Upper lobe of right lung (tissue), 1 donor: Measurements from ENCODE around the gene TPST1. TPM values are rescaled to one million over a fixed set of nuclear protein-coding genes. Genes with fewer than 3 reads are reported as not detected.

Experiments
- ATAC-seq: fragments of 200-7000 bp; cut with Tn5 transposase; one replicate; pipeline ENCODE4 v1.9.1; 2020; ENCODE audit warnings: mild to moderate bottlenecking, moderate library complexity
- DNase-seq: peaks from one replicate; pipeline ENCODE4 v3.0.0-alpha.2; 2020
- H3K27ac ChIP-seq: fragments of 200-600 bp; one replicate; pipeline ENCODE4 v1.8.0; 2022
- H3K27me3 ChIP-seq: fragments of 200-600 bp; one replicate; pipeline ENCODE4 v1.8.0; 2022; ENCODE audit warnings: mild to moderate bottlenecking
- H3K36me3 ChIP-seq: fragments of 200-600 bp; one replicate; pipeline ENCODE4 v1.8.0; 2022
- H3K4me1 ChIP-seq: fragments of 200-600 bp; one replicate; pipeline ENCODE4 v1.8.0; 2022
- H3K4me3 ChIP-seq: fragments of 200-600 bp; one replicate; pipeline ENCODE4 v1.8.0; 2022; ENCODE audit warnings: mild to moderate bottlenecking
- H3K9me3 ChIP-seq: fragments of 200-600 bp; one replicate; pipeline ENCODE4 v1.8.0; 2022
- intact Hi-C: fragments of 100-400 bp; cut with DNase I; formaldehyde crosslinking; loops from one replicate; pipeline ENCODE4 v1.11.0; 2022
- total RNA-seq: library from RNA; stranded (reverse); fragmentation: NEBNext Ultra II Directional; extraction: Animal tissue kit (Norgen Biotek cat#: 25700); gene quantifications from one replicate; pipeline ENCODE4 v1.2.1, GENCODE V29; 2021
- TF ChIP-seq, protein P1 (sequence below): fragments of 200-600 bp; IDR thresholded peaks from one replicate; pipeline ENCODE4 v1.8.0; 2022; ENCODE audit warnings: antibody characterized with exemption
- donor health status: DM: no; HTN: yes; CAD: no; lungs with severe emphysema.

TPST1 gene
- total RNA-seq, 1 donor from 2014 or later, result 20.1 TPM

DNA sequence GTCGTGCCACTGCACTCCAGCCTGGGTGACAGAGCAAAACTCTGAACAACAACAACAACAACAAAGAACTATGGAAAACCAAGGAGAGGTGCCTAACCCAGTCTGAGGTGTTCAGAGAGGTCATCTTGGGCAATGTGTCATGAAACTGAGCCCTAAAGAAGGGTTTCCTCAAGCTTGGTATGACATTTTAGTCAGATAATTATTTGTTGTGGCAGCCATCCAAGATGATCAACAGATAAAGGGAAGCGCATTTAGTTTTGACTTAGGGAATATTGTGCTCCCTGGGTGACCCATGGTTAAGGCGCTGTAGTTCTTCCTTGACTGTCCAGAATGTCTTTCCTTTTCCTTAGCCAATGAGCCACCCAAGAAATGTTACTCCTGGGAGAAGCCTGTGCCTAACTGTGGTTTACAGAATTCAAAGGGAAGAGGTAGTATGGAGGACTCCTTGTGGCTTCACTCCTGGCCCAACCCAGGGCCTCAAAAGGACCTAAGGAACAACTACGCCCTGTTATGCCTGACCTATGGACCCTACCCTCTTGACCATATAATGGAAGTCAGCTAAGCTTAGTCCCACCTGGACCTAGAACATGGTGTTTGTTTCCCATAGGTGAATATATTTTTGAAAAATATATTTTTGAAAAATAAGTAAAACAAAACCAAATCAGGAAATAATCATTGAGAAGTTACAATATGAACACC, 42.4 kb downstream of the TPST1 start:
- TF ChIP-seq, protein P1, sequence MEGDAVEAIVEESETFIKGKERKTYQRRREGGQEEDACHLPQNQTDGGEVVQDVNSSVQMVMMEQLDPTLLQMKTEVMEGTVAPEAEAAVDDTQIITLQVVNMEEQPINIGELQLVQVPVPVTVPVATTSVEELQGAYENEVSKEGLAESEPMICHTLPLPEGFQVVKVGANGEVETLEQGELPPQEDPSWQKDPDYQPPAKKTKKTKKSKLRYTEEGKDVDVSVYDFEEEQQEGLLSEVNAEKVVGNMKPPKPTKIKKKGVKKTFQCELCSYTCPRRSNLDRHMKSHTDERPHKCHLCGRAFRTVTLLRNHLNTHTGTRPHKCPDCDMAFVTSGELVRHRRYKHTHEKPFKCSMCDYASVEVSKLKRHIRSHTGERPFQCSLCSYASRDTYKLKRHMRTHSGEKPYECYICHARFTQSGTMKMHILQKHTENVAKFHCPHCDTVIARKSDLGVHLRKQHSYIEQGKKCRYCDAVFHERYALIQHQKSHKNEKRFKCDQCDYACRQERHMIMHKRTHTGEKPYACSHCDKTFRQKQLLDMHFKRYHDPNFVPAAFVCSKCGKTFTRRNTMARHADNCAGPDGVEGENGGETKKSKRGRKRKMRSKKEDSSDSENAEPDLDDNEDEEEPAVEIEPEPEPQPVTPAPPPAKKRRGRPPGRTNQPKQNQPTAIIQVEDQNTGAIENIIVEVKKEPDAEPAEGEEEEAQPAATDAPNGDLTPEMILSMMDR, result no peak
- Histone ChIP-seq H3K9me3 (no peaks in the 10 kb centered on the region), H3K36me3 (no peaks in the 10 kb centered on the region), H3K27me3 (no peaks in the 10 kb centered on the region), H3K4me1 (no peaks in the 10 kb centered on the region), H3K27ac (no peak overlapping the region), H3K4me3 (no peak overlapping the region)
- DNase-seq, result no peak
- intact Hi-C loops, result no loop called here
- ATAC-seq, result no peak

DNA sequence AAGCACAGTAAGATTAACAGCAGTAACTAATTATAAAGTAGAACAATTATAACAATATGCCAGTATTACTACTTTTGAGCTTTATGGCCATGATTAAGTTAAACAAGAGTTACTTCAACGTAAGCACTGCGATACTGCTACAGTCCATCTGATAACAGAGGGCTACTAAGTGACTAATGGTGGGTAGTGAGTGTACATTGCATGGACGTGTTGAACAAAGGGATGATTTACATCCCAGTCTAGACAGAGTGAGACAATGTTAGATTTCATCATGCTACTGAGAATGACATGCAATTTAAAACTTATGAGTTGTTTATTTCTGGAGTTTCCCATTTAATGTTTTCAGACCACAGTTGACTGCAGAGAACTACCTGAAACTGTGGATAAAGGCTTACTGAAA, 45.6 kb downstream of the TPST1 start:
- DNase-seq (no peak), ATAC-seq (no peak)
- no peak overlapping the region for H3K27ac ChIP-seq
- TF ChIP-seq, protein P1, result no peak
- no peaks in the 10 kb centered on the region for H3K9me3 ChIP-seq
- no peaks in the 10 kb centered on the region for H3K27me3 ChIP-seq
- H3K4me3 ChIP-seq, result no peak overlapping the region
- H3K4me1 ChIP-seq, result no peaks in the 10 kb centered on the region
- no peaks in the 10 kb centered on the region for H3K36me3 ChIP-seq
- intact Hi-C loops, result no loop called here

DNA sequence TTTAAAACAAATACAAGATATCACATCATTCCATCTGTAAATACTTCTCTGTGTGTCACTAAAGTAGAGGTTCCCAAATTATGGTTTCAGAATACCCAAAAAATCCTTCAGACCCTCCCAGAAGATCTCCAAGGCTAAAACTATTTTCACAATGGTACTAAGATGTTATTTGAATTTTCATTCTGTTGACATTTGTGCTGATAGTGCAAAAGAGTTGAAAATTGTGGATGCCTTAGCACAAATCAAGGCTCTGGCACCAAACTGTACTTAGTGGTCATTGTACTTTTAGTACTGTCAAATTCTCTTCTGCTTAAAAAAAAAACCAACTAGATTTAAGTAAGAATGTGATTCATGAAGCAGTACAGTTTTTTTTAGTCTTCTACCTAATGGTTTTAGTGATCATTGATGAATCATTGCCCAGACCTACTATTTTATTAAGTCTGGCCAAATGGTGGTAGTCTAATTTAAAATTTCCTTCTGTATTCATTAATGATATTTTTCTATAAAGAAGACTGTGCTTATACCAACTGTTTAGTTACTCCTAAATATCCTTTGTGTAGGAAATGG, 50.5 kb downstream of the TPST1 start:
- intact Hi-C loops, result no loop called here
- Histone ChIP-seq H3K9me3 (no peaks in the 10 kb centered on the region), H3K4me3 (no peak overlapping the region), H3K27me3 (no peaks in the 10 kb centered on the region), H3K36me3 (no peaks in the 10 kb centered on the region), H3K4me1 (no peaks in the 10 kb centered on the region), H3K27ac (no peak overlapping the region)
- ATAC-seq, result no peak
- DNase-seq, result no peak
- TF ChIP-seq, protein P1, result no peak

DNA sequence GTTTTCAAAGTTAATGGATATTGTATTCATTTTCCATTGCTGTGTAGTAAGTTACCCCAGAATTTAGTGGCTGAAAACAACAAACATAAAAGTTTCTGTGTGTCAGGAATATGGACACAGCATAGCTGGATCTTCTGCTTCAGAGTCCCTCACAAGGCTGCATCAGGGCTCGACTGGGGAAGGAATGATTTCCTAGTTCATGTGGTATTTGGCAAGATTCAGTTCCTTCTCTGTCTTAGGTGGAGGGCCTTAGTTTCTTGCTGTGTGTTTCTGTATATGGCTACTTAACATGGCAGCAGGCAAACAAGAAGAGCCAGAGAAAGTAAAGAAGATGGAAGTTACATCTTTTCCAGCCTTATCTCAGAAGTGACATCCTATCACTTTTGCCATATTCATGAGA, 51.1 kb downstream of the TPST1 start:
- Histone ChIP-seq H3K36me3 (no peaks in the 10 kb centered on the region), H3K4me1 (no peaks in the 10 kb centered on the region), H3K27me3 (no peaks in the 10 kb centered on the region), H3K27ac (no peak overlapping the region), H3K4me3 (no peak overlapping the region), H3K9me3 (no peaks in the 10 kb centered on the region)
- DNase-seq (no peak), ATAC-seq (peak; percentile 45)
- TF ChIP-seq, protein P1, result no peak
- intact Hi-C loops, result no loop called here

DNA sequence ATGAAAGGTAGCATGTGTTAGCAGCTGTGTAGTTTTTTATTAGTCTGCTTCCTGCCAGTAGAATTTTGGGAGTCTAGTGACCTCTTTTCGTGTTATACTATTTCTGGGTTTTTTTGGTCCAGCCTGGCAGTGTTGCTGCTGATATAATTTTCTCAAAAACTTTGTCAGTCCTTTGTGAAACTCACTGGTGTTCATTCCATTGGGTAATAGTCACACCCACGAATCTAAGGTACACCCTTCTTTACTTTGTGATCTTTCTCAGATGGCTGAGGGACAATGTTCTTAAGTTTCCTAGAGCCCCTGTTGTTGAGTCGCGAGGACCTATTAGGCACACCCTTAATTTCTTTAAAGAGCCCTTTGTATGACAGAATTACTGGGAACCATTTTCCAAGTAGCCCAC, 52.3 kb downstream of the TPST1 start:
- ATAC-seq, result no peak
- no peaks in the 10 kb centered on the region for H3K36me3 ChIP-seq
- no peaks in the 10 kb centered on the region for H3K9me3 ChIP-seq
- DNase-seq, result no peak
- H3K4me3 ChIP-seq, result no peak overlapping the region
- H3K4me1 ChIP-seq, result no peaks in the 10 kb centered on the region
- H3K27me3 ChIP-seq, result no peaks in the 10 kb centered on the region
- TF ChIP-seq, protein P1, result no peak
- intact Hi-C loops, result no loop called here
- no peak overlapping the region for H3K27ac ChIP-seq
